Keratinocyte (primary cell): Measurements from ENCODE around the gene ITPK1. TPM values are rescaled to one million over a fixed set of nuclear protein-coding genes. Genes with fewer than 3 reads are reported as not detected.
A peak's percentile ranks its signal among the peaks of the same experiment; 100 is the strongest.

ENCODE experiments used
- DNase-seq: peaks from one replicate; pipeline ENCODE4 v3.0.0-alpha.2; 2011; ENCODE audit warnings: low read depth, missing footprints, low spot score
- FAIRE-seq: peaks from 2 replicates; lab custom pipeline; 2011; peaks lifted over from hg19 to GRCh38; lab: Jason Lieb, UNC
- H2AFZ ChIP-seq: 2 replicates; pipeline ENCODE4 v1.6.0; 2012; ENCODE audit warnings: low read length, control low read depth, inconsistent platforms; ENCODE audit not compliant: control insufficient read depth
- H3K27ac ChIP-seq: 2 replicates; pipeline ENCODE4 v1.5.1; 2011; ENCODE audit warnings: low read length; ENCODE audit not compliant: control insufficient read depth, insufficient read depth
- H3K27me3 ChIP-seq: 3 replicates; pipeline ENCODE4 v1.6.0; 2011; ENCODE audit warnings: low read length; ENCODE audit not compliant: control insufficient read depth, insufficient read depth; ENCODE audit errors: extremely low read depth
- H3K36me3 ChIP-seq, 2 experiments: 2 replicates in 1 of 2; 3 replicates in 1 of 2; pipeline ENCODE4 v1.5.1; 2011; ENCODE audit warnings: low read length in 2 of 2, mild to moderate bottlenecking in 1 of 2; ENCODE audit not compliant: control insufficient read depth in 2 of 2, insufficient read depth in 2 of 2; ENCODE audit errors: extremely low read depth in 1 of 2
- H3K4me1 ChIP-seq: 3 replicates; pipeline ENCODE4 v1.5.1; 2011; ENCODE audit warnings: low read length; ENCODE audit not compliant: control insufficient read depth, insufficient read depth; ENCODE audit errors: extremely low read depth
- H3K4me2 ChIP-seq: 3 replicates; pipeline ENCODE4 v1.6.0; 2011; ENCODE audit warnings: low read depth, low read length; ENCODE audit not compliant: control insufficient read depth, insufficient read depth; ENCODE audit errors: extremely low read depth
- H3K4me3 ChIP-seq, 3 experiments: fragments of 200-600 bp in 1 of 3; sonication (generic) in 1 of 3; 2 replicates in 2 of 3; 3 replicates in 1 of 3; pipeline ENCODE4 v1.5.1; 2011 to 2016; ENCODE audit warnings: low read length in 3 of 3, mild to moderate bottlenecking in 3 of 3, control low read depth in 2 of 3, inconsistent platforms in 1 of 3, low read depth in 1 of 3, mixed read lengths in 1 of 3, mixed run types in 1 of 3, moderate library complexity in 1 of 3; ENCODE audit not compliant: control insufficient read depth in 2 of 3, insufficient read depth in 2 of 3; ENCODE audit errors: extremely low read depth in 1 of 3
- H3K79me2 ChIP-seq: 2 replicates; pipeline ENCODE4 v1.6.0; 2012; ENCODE audit warnings: low read length; ENCODE audit not compliant: control insufficient read depth, insufficient read depth
- H3K9ac ChIP-seq: 3 replicates; pipeline ENCODE4 v1.6.0; 2011; ENCODE audit warnings: low read length; ENCODE audit not compliant: control insufficient read depth, insufficient read depth; ENCODE audit errors: extremely low read depth
- H3K9me1 ChIP-seq: 3 replicates; pipeline ENCODE4 v1.6.0; 2011; ENCODE audit warnings: low read length; ENCODE audit not compliant: control insufficient read depth, insufficient read depth; ENCODE audit errors: extremely low read depth
- H3K9me3 ChIP-seq: 2 replicates; pipeline ENCODE4 v1.5.1; 2012; ENCODE audit warnings: low read depth, low read length; ENCODE audit not compliant: control insufficient read depth
- H4K20me1 ChIP-seq: 3 replicates; pipeline ENCODE4 v1.6.0; 2011; ENCODE audit warnings: low read length; ENCODE audit not compliant: control insufficient read depth, insufficient read depth; ENCODE audit errors: extremely low read depth
- EZH2 ChIP-seq: IDR thresholded peaks from one replicate; pipeline ENCODE4 v1.6.1; 2012; ENCODE audit warnings: inconsistent platforms, mild to moderate bottlenecking, low read length, moderate library complexity
- dilution Hi-C: fragments of 300-500 bp; cut with MboI; formaldehyde crosslinking; loops from one replicate; pipeline ENCODE4 v1.7.0; 2020; ENCODE audit warnings: low sequenced_read_pairs; ENCODE audit not compliant: extremely low pct_ligation_motif_present
- polyA plus RNA-seq, 5 experiments: library from polyadenylated mRNA; depleted of rRNA in 3 of 5; stranded (reverse) in 3 of 5; stranded (forward) in 1 of 5; unstranded in 1 of 5; fragments of >200 nt; gene quantifications; 1 replicate in 1 of 5; 2 replicates in 3 of 5; 3 replicates in 1 of 5; pipeline versions ENCODE4 v1.2.1 to v1.2.3, GENCODE V29; 2011 to 2012; ENCODE audit warnings: missing spikeins in 2 of 5, low read depth in 1 of 5, low replicate concordance in 1 of 5
- TF ChIP-seq, protein P1 (sequence below), 3 experiments: IDR thresholded peaks in 1 of 3; conservative IDR thresholded peaks in 1 of 3; optimal IDR thresholded peaks in 1 of 3; 2 replicates in 2 of 3; 3 replicates in 1 of 3; pipeline versions ENCODE3 to v1.5.1; 2011; ENCODE audit warnings: low read length in 3 of 3, mild to moderate bottlenecking in 3 of 3, moderate library complexity in 2 of 3, control low read depth in 1 of 3, inconsistent platforms in 1 of 3; ENCODE audit not compliant: insufficient read depth in 2 of 3; ENCODE audit errors: extremely low read depth in 1 of 3

Gene ITPK1
- polyA plus RNA-seq, 1 donor (not counting 4 experiments of a cell fraction or from before 2014, with no cell fraction given): 67.8 TPM

DNA sequence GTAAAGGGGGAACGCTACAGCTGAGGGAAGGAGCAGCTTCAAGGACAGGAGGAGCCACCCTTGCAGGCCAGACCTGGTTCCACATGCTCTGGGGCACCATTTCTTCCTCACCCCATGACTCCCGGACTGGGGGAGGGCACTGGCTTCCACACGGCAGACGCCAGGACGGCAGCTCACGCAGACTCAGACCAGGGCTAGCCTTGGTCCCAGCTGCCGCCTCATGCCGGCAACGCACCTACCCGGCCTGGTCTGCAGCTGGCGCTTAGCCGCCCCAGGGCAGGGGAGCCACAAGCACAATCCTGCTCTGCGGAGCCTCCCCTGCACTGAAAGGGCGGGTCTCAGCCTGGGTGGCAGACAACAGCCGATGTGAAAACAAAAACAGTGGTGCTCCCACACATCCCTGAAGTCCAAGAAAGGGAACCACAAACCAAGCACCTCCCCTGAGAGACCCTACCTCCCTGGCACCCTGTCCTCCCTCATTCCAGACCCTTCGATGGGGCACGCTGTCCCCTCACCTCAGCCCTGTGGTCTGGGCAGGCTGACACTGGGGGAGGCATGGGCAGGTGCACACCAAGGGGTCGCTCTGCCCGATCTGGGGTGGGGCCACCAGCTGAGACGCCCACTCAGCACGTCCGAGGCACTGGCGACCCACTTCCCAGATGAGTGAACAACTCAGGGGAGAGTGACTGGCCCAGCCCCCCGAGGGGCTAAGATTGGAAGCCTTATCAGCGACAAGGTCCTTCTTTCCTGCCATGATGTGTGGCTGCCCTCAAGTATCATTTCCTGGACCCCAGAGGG, 127.8 kb downstream of the ITPK1 start:
- Histone ChIP-seq H3K4me1 (peaks cover 43% of the 10 kb centered on the region), H2AFZ (peak overlapping the region; percentile 10), H3K4me3 (no peak overlapping the region), H3K27ac (no peak overlapping the region), H3K9me1 (no peaks in the 10 kb centered on the region), H3K4me2 (peak overlapping the region; percentile 2), H3K9ac (no peak overlapping the region), H3K36me3 (peaks cover 4 to 8% of the 10 kb centered on the region in 2 experiments), H3K79me2 (peaks cover 2% of the 10 kb centered on the region), H3K27me3 (no peaks in the 10 kb centered on the region), H4K20me1 (no peaks in the 10 kb centered on the region), H3K9me3 (no peaks in the 10 kb centered on the region)
- FAIRE-seq (peak; percentile 51), DNase-seq (peak; percentile 7)
- dilution Hi-C loops: no loop called here
- TF ChIP-seq, protein P1, sequence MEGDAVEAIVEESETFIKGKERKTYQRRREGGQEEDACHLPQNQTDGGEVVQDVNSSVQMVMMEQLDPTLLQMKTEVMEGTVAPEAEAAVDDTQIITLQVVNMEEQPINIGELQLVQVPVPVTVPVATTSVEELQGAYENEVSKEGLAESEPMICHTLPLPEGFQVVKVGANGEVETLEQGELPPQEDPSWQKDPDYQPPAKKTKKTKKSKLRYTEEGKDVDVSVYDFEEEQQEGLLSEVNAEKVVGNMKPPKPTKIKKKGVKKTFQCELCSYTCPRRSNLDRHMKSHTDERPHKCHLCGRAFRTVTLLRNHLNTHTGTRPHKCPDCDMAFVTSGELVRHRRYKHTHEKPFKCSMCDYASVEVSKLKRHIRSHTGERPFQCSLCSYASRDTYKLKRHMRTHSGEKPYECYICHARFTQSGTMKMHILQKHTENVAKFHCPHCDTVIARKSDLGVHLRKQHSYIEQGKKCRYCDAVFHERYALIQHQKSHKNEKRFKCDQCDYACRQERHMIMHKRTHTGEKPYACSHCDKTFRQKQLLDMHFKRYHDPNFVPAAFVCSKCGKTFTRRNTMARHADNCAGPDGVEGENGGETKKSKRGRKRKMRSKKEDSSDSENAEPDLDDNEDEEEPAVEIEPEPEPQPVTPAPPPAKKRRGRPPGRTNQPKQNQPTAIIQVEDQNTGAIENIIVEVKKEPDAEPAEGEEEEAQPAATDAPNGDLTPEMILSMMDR (optimal IDR thresholded peaks at IDR 0.05 in 1 of 3, IDR thresholded peaks at IDR 0.05 in 1 of 3, conservative IDR thresholded peaks at IDR 0.05 in 1 of 3; ENCODE audit: extremely low read depth in 1 of 3, insufficient read depth in 2 of 3, low read length in 3 of 3): no peak
- TF ChIP-seq EZH2: no peak

DNA sequence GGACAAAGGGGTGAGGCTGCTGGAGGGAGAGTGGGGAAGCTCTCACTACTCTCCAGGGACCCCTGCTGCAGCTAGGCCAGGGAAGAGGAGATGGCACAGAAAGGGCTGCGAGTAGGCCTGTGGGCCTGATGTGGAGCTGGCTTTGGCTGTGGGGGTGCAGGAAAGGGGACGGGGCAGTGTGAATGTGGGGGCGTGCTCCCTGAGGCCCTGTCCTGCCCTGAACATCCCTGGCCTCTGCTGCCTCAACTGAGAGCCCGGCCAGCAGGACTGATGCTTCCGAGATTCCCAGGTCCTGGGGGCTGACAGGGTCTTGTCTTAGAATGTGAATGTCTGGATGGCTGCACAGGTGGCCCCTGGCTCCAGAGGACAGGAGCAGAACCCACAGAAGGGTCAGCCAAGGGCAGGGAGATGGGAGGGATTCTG, 128.6 kb downstream of the ITPK1 start:
- H3K27ac ChIP-seq: no peak overlapping the region
- no peak overlapping the region for H3K9ac ChIP-seq
- dilution Hi-C loops: no loop called here

More for the DNA sequence above, 128.6 kb downstream of the ITPK1 start:
- H3K4me1 ChIP-seq: peaks cover 39% of the 10 kb centered on the region
- no peak overlapping the region for H3K4me3 ChIP-seq
- no peaks in the 10 kb centered on the region for H4K20me1 ChIP-seq
- H3K9me1 ChIP-seq: no peaks in the 10 kb centered on the region
- no peak overlapping the region for H3K4me2 ChIP-seq
- H3K36me3 ChIP-seq: peaks cover 4 to 15% of the 10 kb centered on the region in 2 experiments
- H3K79me2 ChIP-seq: peaks cover 4% of the 10 kb centered on the region
- FAIRE-seq: no peak
- no peaks in the 10 kb centered on the region for H3K9me3 ChIP-seq
- no peak overlapping the region for H2AFZ ChIP-seq
- H3K27me3 ChIP-seq: no peaks in the 10 kb centered on the region
- DNase-seq: no peak
- TF ChIP-seq, protein P1 (optimal IDR thresholded peaks at IDR 0.05 in 1 of 3, IDR thresholded peaks at IDR 0.05 in 1 of 3, conservative IDR thresholded peaks at IDR 0.05 in 1 of 3; ENCODE audit: extremely low read depth in 1 of 3, insufficient read depth in 2 of 3, low read length in 3 of 3): no peak
- TF ChIP-seq EZH2: no peak
